ENCODE measurements around the gene BNIPL.

The BNIPL gene

GRCh38 chr1:151062741-151063371, 26.5 kb downstream of the BNIPL start:
- no peak overlapping the region; the same call in 1 of the 2 replicates for H3K27ac ChIP-seq
- TF ChIP-seq POLR2AphosphoS5 (IDR thresholded peaks at IDR 0.05; ENCODE audit: borderline replicate concordance, low read depth, low read length) (no peak), FOXP2 (optimal IDR thresholded peaks at IDR 0.05; ENCODE audit: control extremely low read depth, extremely low read length, insufficient read depth) (no peak), EZH2 (IDR thresholded peaks at IDR 0.05) (no peak)
- H3K9me3 ChIP-seq (ENCODE audit: low read depth, low read length) = no peaks in the 10 kb centered on the region
- DNase-seq (ENCODE audit: low read depth, low spot score) = no peak
- H3K9ac ChIP-seq (ENCODE audit: insufficient read length) = no peak overlapping the region
- peak overlapping the region; percentile 46 for H3K4me3 ChIP-seq
- H3K36me3 ChIP-seq (ENCODE audit: insufficient read depth, low read length) = peaks cover 29% of the 10 kb centered on the region

GRCh38 chr1:151065089-151065645, 28.8 kb downstream of the BNIPL start:
- H3K27ac ChIP-seq = peak overlapping the region; percentile 38; the same call in 1 of the 2 replicates
- no peak overlapping the region for H3K4me3 ChIP-seq
- peaks cover 29% of the 10 kb centered on the region for H3K36me3 ChIP-seq (ENCODE audit: insufficient read depth, low read length)
- H3K9me3 ChIP-seq (ENCODE audit: low read depth, low read length) = no peaks in the 10 kb centered on the region
- no peak for DNase-seq (ENCODE audit: low read depth, low spot score)
- no peak overlapping the region for H3K9ac ChIP-seq (ENCODE audit: insufficient read length)
- TF ChIP-seq FOXP2 (optimal IDR thresholded peaks at IDR 0.05; ENCODE audit: control extremely low read depth, extremely low read length, insufficient read depth) (no peak), EZH2 (IDR thresholded peaks at IDR 0.05) (no peak), POLR2AphosphoS5 (IDR thresholded peaks at IDR 0.05; ENCODE audit: borderline replicate concordance, low read depth, low read length) (no peak)

- TF ChIP-seq POLR2AphosphoS5 (IDR thresholded peaks at IDR 0.05; ENCODE audit: borderline replicate concordance, low read depth, low read length) (no peak), FOXP2 (optimal IDR thresholded peaks at IDR 0.05; ENCODE audit: control extremely low read depth, extremely low read length, insufficient read depth) (no peak), EZH2 (IDR thresholded peaks at IDR 0.05) (no peak)
- DNase-seq (ENCODE audit: low read depth, low spot score) = no peak
- Histone ChIP-seq H3K4me3 (no peak overlapping the region), H3K9ac (ENCODE audit: insufficient read length) (no peak overlapping the region), H3K9me3 (ENCODE audit: low read depth, low read length) (no peaks in the 10 kb centered on the region), H3K27ac (peak overlapping the region; percentile 30; the same call in 1 of the 2 replicates), H3K36me3 (ENCODE audit: insufficient read depth, low read length) (peaks cover 29% of the 10 kb centered on the region)
These were observed 30.8 kb downstream of the BNIPL start for GRCh38 chr1:151067185-151067584.

- H3K27ac ChIP-seq = peak overlapping the region; percentile 65
- H3K36me3 ChIP-seq (ENCODE audit: insufficient read depth, low read length) = peaks cover 19% of the 10 kb centered on the region
- no peak overlapping the region for H3K4me3 ChIP-seq
- no peak for DNase-seq (ENCODE audit: low read depth, low spot score)
- peak overlapping the region; percentile 11 for H3K9ac ChIP-seq (ENCODE audit: insufficient read length)
- H3K9me3 ChIP-seq (ENCODE audit: low read depth, low read length) = no peaks in the 10 kb centered on the region
- TF ChIP-seq EZH2 (IDR thresholded peaks at IDR 0.05) (no peak), POLR2AphosphoS5 (IDR thresholded peaks at IDR 0.05; ENCODE audit: borderline replicate concordance, low read depth, low read length) (no peak), FOXP2 (optimal IDR thresholded peaks at IDR 0.05; ENCODE audit: control extremely low read depth, extremely low read length, insufficient read depth) (no peak)
These were observed 32.7 kb downstream of the BNIPL start for GRCh38 chr1:151069103-151069486.

- peaks cover 14% of the 10 kb centered on the region for H3K36me3 ChIP-seq (ENCODE audit: insufficient read depth, low read length)
- no peaks in the 10 kb centered on the region for H3K9me3 ChIP-seq (ENCODE audit: low read depth, low read length)
- peak within 1 kb of the TSS; percentile 93 for H3K4me3 ChIP-seq
- DNase-seq (ENCODE audit: low read depth, low spot score) = peak; percentile 89
- peak within 1 kb of the TSS; percentile 95 for H3K9ac ChIP-seq (ENCODE audit: insufficient read length)
- peak within 1 kb of the TSS; percentile 99 for H3K27ac ChIP-seq
- TF ChIP-seq FOXP2 (optimal IDR thresholded peaks at IDR 0.05; ENCODE audit: control extremely low read depth, extremely low read length, insufficient read depth) (no peak), POLR2AphosphoS5 (IDR thresholded peaks at IDR 0.05; ENCODE audit: borderline replicate concordance, low read depth, low read length) (peak; percentile 55; the same call in 1 of the 2 replicates), EZH2 (IDR thresholded peaks at IDR 0.05) (no peak)
These were observed 34.3 kb downstream of the BNIPL start, which contains the start of gene GABPB2 for GRCh38 chr1:151070474-151071276. Gene GABPB2 (plus strand): TSS chr1:151070761. CDS start chr1:151088190, 17,429 bp downstream.

GRCh38 chr1:151072224-151072623, 35.8 kb downstream of the BNIPL start:
- no peak overlapping the region for H3K4me3 ChIP-seq
- no peak for DNase-seq (ENCODE audit: low read depth, low spot score)
- no peaks in the 10 kb centered on the region for H3K9me3 ChIP-seq (ENCODE audit: low read depth, low read length)
- peaks cover 5% of the 10 kb centered on the region for H3K36me3 ChIP-seq (ENCODE audit: insufficient read depth, low read length)
- no peak overlapping the region for H3K9ac ChIP-seq (ENCODE audit: insufficient read length)
- H3K27ac ChIP-seq = no peak overlapping the region
- no peak for TF ChIP-seq FOXP2 (optimal IDR thresholded peaks at IDR 0.05; ENCODE audit: control extremely low read depth, extremely low read length, insufficient read depth)
- no peak for TF ChIP-seq EZH2 (IDR thresholded peaks at IDR 0.05)
- no peak for TF ChIP-seq POLR2AphosphoS5 (IDR thresholded peaks at IDR 0.05; ENCODE audit: borderline replicate concordance, low read depth, low read length)

- TF ChIP-seq EZH2 (IDR thresholded peaks at IDR 0.05) = no peak
- TF ChIP-seq POLR2AphosphoS5 (IDR thresholded peaks at IDR 0.05; ENCODE audit: borderline replicate concordance, low read depth, low read length) = no peak
- TF ChIP-seq FOXP2 (optimal IDR thresholded peaks at IDR 0.05; ENCODE audit: control extremely low read depth, extremely low read length, insufficient read depth) = no peak
- Histone ChIP-seq H3K27ac (peak overlapping the region; percentile 54; the same call in 1 of the 2 replicates), H3K4me3 (no peak overlapping the region), H3K9me3 (ENCODE audit: low read depth, low read length) (no peaks in the 10 kb centered on the region), H3K9ac (ENCODE audit: insufficient read length) (no peak overlapping the region), H3K36me3 (ENCODE audit: insufficient read depth, low read length) (no peaks in the 10 kb centered on the region)
- DNase-seq (ENCODE audit: low read depth, low spot score) = no peak
These were observed 49.7 kb downstream of the BNIPL start for GRCh38 chr1:151085953-151086559.
